ENCODE results near the gene UFSP1.
"Not testable (repeated sequence)": the region's sequence is repeated elsewhere in the genome, so short reads cannot be mapped to it uniquely, and the experiment has no call there.

Gene UFSP1

DNA sequence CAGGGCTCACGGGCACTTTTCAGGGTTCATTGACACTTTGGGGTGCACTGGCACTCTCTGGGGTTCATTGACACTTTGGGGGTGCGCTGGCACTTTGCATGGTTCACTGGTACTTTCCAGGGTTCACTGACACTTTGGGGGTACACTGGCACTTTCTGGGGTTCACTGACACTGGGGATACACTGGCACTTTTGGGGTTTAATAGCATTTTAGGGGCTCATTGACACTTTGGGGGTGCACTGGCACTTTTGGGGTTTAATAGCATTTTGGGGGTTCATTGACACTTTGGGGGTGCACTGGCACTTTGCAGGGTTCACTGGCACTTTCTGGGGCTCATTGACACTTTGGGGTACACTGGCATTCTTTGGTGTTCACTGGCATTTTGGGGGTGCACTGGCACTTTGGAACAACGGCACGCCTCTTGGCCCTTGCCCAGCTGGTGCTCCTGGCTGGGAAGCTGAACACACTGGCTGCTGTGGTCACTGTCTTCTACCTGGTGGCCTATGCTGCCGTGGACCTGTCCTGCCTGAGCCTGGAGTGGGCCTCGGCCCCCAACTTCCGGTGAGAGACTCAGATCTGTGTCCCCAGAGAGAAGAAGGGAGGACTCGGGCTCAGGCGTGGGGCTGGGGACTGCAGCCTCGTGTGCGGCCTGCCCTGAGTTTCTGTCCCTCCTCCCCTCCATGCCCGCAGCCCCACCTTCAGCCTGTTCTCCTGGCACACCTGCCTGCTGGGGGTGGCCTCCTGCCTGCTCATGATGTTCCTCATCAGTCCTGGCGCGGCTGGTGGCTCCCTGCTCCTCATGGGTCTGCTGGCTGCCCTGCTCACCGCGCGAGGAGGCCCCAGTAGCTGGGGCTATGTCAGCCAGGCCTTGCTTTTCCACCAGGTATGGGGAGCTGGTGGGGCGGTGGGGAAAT lies 28.6 kb downstream of the UFSP1 start:
- TF ChIP-seq, protein P1, sequence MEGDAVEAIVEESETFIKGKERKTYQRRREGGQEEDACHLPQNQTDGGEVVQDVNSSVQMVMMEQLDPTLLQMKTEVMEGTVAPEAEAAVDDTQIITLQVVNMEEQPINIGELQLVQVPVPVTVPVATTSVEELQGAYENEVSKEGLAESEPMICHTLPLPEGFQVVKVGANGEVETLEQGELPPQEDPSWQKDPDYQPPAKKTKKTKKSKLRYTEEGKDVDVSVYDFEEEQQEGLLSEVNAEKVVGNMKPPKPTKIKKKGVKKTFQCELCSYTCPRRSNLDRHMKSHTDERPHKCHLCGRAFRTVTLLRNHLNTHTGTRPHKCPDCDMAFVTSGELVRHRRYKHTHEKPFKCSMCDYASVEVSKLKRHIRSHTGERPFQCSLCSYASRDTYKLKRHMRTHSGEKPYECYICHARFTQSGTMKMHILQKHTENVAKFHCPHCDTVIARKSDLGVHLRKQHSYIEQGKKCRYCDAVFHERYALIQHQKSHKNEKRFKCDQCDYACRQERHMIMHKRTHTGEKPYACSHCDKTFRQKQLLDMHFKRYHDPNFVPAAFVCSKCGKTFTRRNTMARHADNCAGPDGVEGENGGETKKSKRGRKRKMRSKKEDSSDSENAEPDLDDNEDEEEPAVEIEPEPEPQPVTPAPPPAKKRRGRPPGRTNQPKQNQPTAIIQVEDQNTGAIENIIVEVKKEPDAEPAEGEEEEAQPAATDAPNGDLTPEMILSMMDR (IDR thresholded peaks at IDR 0.05; ENCODE audit: insufficient read depth, missing control alignments): no peak
- DNase-seq (ENCODE audit: insufficient read length, low spot score) (peak; percentile 20), FAIRE-seq (no peak)

DNA sequence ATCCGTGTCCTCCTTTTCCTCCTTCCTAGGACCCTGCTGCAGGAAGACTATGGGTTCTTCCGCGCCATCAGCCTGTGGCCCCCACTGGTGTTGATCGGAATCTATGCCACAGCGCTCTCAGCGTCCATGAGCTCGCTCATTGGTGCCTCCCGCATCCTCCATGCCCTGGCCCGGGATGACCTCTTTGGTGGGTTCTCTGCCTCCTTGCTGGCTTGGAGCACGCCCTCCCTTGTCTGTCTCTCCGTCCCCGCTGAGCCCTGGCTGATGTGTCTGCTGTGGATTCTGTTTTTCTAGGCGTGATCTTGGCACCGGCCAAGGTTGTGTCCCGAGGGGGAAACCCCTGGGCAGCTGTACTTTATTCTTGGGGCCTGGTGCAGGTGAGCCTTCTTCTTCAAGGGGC lies 29.7 kb downstream of the UFSP1 start:
- FAIRE-seq (no peak), DNase-seq (ENCODE audit: insufficient read length, low spot score) (no peak)
- TF ChIP-seq, protein P1 (IDR thresholded peaks at IDR 0.05; ENCODE audit: insufficient read depth, missing control alignments): no peak

DNA sequence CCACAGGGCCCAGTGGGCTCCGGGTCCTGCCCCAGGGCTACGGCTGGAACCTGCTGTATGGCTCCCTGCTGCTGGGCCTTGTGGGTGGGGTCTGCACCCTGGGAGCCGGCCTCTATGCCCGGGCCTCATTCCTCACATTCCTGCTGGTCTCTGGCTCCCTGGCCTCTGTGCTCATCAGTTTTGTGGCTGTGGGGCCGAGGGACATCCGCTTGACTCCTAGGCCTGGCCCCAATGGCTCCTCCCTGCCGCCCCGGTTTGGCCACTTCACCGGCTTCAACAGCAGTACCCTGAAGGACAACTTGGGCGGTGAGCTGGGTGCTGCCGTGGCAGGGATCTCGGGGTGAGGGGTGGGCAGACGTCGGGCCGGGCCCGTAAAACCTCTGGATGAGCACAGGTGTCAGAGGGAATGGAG lies 32.6 kb downstream of the UFSP1 start:
- FAIRE-seq (no peak), DNase-seq (ENCODE audit: insufficient read length, low spot score) (no peak)
- TF ChIP-seq, protein P1 (IDR thresholded peaks at IDR 0.05; ENCODE audit: insufficient read depth, missing control alignments): no peak

DNA sequence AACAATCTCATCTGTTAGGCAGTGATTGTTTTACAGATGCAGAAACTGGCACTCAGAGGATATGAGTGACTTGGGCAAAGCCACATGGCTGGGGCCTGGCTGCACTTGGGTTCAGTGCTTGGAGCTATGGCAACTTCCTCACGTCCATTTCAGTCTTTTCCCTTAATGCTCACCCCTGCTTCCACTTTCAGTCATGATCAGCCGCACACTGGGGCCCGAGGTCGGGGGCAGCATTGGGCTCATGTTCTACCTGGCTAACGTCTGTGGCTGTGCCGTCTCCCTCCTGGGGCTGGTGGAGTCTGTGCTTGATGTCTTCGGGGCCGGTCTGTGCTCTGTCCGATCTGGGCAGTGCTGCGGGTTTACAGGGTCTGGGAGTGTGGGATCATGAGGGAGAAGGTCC lies 34.0 kb downstream of the UFSP1 start:
- DNase-seq (ENCODE audit: insufficient read length, low spot score): no peak
- TF ChIP-seq, protein P1 (IDR thresholded peaks at IDR 0.05; ENCODE audit: insufficient read depth, missing control alignments): no peak
- FAIRE-seq: no peak

DNA sequence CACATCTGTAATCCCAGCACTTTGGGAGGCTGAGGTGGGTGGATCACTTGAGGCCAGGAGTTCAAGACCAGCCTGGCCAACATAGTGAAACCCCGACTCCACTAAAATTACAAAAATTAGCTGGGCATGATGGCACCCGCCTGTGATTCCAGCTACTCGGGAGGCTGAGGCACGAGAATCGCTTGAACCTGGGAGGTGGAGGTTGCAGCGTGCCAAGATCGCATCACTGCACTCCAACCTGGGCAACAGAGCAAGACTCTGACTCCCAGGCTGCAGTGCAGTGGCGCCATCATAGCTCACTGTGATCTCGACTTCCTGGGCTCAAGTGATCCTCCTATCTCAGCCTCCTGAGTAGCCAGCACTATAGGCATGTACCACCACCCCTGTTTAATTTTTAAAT lies 34.6 kb downstream of the UFSP1 start:
- FAIRE-seq; DNase-seq (ENCODE audit: insufficient read length, low spot score): not testable (repeated sequence)

DNA sequence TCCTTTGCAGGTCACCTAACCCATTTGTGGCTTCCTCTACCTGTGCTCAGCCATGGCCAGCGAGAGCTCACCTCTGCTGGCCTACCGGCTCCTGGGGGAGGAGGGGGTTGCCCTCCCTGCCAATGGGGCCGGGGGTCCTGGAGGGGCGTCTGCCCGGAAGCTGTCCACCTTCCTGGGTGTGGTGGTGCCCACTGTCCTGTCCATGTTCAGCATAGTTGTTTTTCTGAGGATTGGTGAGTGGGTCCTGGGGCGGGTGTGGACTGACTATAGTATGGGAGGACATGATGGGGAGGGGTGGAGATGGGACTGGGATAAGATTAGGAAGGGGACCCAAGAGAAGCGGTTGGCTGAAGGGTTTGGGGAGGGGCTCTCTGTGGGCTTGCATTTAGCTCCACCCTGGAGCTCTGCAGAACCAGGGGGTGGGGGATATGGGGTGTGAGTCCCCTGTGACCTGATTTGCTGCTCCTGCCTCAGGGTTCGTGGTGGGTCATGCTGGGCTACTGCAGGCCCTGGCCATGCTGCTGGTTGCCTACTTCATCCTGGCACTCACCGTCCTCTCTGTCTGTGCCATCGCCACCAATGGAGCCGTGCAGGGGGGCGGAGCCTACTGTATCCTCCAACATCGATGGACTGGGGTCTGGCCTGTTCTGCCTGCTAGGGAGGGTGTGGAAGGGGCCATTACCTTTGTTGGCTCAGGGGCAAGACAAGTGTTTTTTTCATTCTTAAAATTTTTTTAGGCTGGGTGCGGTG lies 35.2 kb downstream of the UFSP1 start:
- no peak for DNase-seq (ENCODE audit: insufficient read length, low spot score)
- TF ChIP-seq, protein P1 (IDR thresholded peaks at IDR 0.05; ENCODE audit: insufficient read depth, missing control alignments): no peak
- FAIRE-seq: no peak

DNA sequence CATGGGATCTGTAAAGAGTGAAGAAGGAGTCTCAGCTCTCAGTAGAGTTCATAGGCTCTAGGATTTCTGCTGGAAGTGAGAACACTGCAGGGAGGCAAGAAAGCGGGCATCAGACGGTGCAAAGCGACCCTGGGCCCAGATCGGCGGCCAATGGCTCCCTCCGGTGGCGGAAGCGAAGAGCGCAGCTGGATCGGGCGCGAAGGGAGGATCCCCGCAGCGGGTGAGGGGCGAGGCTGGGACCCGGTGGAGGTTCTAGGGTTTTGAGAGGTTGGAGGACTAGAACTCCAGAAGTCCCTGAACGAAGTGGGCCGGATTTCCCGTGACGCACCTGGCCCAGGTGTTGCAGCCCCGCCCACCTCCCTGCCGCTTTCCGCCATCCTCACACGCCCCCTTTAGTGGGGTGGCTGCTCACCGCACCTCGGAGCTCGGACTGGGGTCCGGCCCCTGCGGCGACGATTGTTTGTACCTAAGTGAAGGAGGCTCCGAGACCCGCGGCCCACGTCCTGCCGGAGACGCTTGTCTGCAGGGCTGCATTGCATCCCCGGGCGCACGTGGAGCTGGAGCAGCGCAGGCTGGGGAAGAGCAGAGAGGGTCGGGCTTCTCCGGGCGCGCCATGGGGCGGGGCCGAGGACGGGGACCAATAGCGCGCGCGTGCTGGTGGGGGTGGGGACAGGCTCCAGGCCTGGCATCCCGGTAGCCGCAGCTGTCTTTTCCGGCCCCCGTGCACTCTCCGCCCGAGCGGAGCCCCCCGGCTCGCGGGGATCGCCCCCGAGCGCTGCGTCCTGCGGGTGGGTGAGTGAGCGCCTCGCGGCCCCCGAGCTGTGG lies 37.3 kb downstream of the UFSP1 start, which contains the start of gene SLC12A9:
SLC12A9 (plus strand) TSS at position 666 of the 825 bp plus-strand sequence. CDS start 1,485 bp downstream, outside the sequence.
- DNase-seq (ENCODE audit: insufficient read length, low spot score): peak; percentile 99
- no peak for FAIRE-seq
- TF ChIP-seq, protein P1 (IDR thresholded peaks at IDR 0.05; ENCODE audit: insufficient read depth, missing control alignments): peak; percentile 84
